ENCODE measurements around the gene DAP. TPM values are rescaled to one million over a fixed set of nuclear protein-coding genes. Genes with fewer than 3 reads are reported as not detected.

DAP gene
- total RNA-seq, 2 donors from 2014 or later, result 40.1 to 54.5 TPM

DNA sequence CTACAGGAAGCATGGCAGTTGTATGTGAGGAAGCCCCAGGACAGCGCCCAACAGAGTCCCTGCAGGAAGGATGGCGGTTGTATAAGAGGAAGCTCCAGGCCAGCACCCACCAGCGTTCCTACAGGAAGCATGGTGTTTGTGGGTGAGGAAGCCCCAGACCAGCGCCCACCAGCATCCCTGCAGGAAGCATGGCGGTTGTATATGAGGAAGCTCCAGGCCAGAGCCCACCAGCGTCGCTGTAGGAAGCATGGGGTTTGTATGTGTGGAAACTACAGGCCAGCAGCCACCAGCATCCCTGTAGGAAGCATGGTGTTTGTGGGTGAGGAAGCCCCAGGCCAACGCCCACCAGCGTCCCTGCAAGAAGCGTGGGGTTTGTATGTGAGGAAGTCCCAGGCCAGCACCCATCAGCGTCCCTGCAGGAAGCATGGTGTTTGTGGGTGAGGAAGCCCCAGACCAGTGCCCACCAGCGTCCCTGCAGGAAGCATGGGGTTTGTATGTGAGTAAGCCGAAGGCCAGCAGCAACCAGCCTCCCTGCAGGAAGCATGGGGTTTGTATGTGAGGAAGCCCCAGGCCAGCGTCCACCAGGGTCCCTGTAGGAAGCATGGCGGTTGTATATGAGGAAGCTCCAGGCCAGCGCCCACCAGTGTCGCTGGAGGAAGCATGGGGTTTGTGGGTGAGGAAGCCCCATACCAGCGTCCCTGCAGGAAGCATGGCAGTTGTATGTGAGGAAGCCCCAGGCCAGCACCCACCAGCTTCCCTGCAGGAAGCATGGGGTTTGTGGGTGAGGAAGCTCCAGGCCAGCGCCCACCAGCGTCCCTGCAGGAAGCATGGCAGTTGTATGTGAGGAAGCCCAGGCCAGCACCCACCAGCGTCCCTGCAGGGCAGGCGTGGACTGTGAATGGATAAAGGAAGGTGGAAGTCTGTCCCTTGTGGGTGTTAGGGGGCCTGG, 79.0 kb downstream of the DAP start:
- H3K9me3 ChIP-seq (ENCODE audit: control insufficient read depth, low read length, poor library complexity, severe bottlenecking), result no peaks in the 10 kb centered on the region
- Mint-ChIP-seq H3K27ac (no peak overlapping the region), H3K4me1 (no peaks in the 10 kb centered on the region), H3K27me3 (no peaks in the 10 kb centered on the region), H3K4me3 (no peak overlapping the region), H3K36me3 (ENCODE audit: low read depth) (peaks cover 3% of the 10 kb centered on the region)
- ATAC-seq, result no peak
- DNase-seq, result no peak

- peaks cover 3% of the 10 kb centered on the region for H3K36me3 Mint-ChIP-seq (ENCODE audit: low read depth)
- H3K4me1 Mint-ChIP-seq, result no peaks in the 10 kb centered on the region
- ATAC-seq (no peak), DNase-seq (no peak)
- no peak overlapping the region for H3K27ac Mint-ChIP-seq
- H3K4me3 Mint-ChIP-seq, result no peak overlapping the region
- H3K9me3 ChIP-seq (ENCODE audit: control insufficient read depth, low read length, poor library complexity, severe bottlenecking), result no peaks in the 10 kb centered on the region
- H3K27me3 Mint-ChIP-seq, result no peaks in the 10 kb centered on the region
Measured at GRCh38 chr5:10680876-10681481, 80.1 kb downstream of the DAP start.

DNA sequence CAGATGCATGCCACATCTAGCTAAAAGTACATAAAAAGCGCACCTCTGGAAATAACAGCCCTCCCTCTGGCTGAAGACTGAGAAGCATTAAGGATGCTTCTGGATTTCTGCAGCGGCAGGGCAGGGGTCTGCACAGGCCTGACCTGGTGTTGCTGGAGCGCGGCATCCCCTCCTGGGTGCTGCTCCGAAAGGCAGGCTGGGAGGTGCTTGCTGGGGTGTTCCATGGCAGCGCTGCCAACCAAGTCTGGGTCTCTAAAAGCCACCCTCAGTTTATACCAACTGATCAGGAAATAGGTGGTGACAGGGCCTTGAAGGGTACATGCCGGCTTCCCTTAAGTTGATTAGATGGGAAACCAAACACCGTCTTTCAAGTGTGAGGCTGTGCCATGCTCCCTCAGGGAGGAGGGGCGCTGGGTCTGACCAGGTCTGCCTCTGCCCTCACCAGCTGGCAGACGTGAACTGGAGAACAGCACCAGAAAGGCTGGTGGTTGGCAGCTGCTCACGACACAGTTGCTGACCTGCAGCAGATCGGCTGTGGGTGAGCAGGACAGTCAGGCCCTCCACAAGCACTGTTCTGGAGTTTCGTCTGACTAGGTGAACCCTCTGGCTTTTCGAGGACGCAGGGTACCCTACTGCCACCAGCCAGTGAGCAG, 81.6 kb downstream of the DAP start:
- Mint-ChIP-seq H3K36me3 (ENCODE audit: low read depth) (peaks cover 3% of the 10 kb centered on the region), H3K27ac (no peak overlapping the region), H3K4me1 (no peaks in the 10 kb centered on the region), H3K4me3 (no peak overlapping the region), H3K27me3 (no peaks in the 10 kb centered on the region)
- no peak for DNase-seq
- H3K9me3 ChIP-seq (ENCODE audit: control insufficient read depth, low read length, poor library complexity, severe bottlenecking), result no peaks in the 10 kb centered on the region
- no peak for ATAC-seq

DNA sequence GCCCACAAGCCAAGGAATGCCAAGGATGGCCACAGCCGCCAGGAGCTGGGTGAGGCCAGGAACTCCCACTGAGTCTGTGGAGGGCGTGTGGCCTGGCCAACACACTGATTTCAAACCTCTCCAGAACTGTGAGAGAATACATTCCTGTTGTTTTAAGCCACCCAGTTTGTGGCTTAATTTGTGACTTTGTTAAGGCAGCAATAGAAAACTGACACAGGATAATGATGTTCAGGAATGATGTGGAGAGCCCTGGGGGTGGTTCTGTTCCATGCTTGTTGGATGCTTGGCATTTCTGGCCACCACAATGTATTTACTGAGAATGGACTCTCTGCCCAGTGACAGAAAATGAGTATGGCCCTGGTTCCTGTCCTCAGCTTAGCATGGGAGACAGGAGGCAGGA, 82.8 kb downstream of the DAP start:
- no peak for ATAC-seq
- H3K27me3 Mint-ChIP-seq, result no peaks in the 10 kb centered on the region
- no peaks in the 10 kb centered on the region for H3K4me1 Mint-ChIP-seq
- H3K9me3 ChIP-seq (ENCODE audit: control insufficient read depth, low read length, poor library complexity, severe bottlenecking), result no peaks in the 10 kb centered on the region
- peaks cover 3% of the 10 kb centered on the region for H3K36me3 Mint-ChIP-seq (ENCODE audit: low read depth)
- H3K27ac Mint-ChIP-seq, result no peak overlapping the region
- no peak overlapping the region for H3K4me3 Mint-ChIP-seq
- no peak for DNase-seq

DNA sequence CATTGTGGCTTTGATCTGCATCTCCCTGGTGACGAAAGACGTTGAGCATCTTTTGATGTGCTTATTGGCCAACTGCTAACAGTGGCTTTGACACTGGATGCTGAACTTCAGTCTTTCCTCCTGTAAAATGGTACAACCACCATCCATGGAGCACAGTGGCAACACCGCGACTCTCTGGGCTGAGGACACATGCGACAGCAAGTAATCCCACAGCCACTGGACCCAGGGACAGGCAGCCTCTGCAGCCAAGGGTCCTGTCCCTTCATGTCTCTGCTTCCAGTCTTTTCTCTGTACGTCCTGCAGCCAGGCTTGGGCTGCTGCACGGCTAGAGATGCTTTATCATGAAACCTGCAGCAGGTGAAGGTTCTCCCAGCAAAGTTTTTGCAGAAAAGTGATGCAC, 83.5 kb downstream of the DAP start:
- H3K4me1 Mint-ChIP-seq, result no peaks in the 10 kb centered on the region
- H3K36me3 Mint-ChIP-seq (ENCODE audit: low read depth), result peaks cover 3% of the 10 kb centered on the region
- no peak overlapping the region for H3K27ac Mint-ChIP-seq
- no peak overlapping the region for H3K4me3 Mint-ChIP-seq
- ATAC-seq, result no peak
- no peaks in the 10 kb centered on the region for H3K9me3 ChIP-seq (ENCODE audit: control insufficient read depth, low read length, poor library complexity, severe bottlenecking)
- no peaks in the 10 kb centered on the region for H3K27me3 Mint-ChIP-seq
- no peak for DNase-seq

- Mint-ChIP-seq H3K4me1 (no peaks in the 10 kb centered on the region), H3K36me3 (ENCODE audit: low read depth) (peaks cover 3% of the 10 kb centered on the region), H3K4me3 (no peak overlapping the region), H3K27me3 (no peaks in the 10 kb centered on the region), H3K27ac (no peak overlapping the region)
- no peak for ATAC-seq
- DNase-seq, result no peak
- H3K9me3 ChIP-seq (ENCODE audit: control insufficient read depth, low read length, poor library complexity, severe bottlenecking), result no peaks in the 10 kb centered on the region
Measured at GRCh38 chr5:10676946-10677345, 84.1 kb downstream of the DAP start.

GRCh38 chr5:10676224-10676623, 84.8 kb downstream of the DAP start:
- H3K27me3 Mint-ChIP-seq, result no peaks in the 10 kb centered on the region
- H3K27ac Mint-ChIP-seq, result peak overlapping the region; percentile 0
- H3K36me3 Mint-ChIP-seq (ENCODE audit: low read depth), result peaks cover 3% of the 10 kb centered on the region
- no peak for ATAC-seq
- H3K4me3 Mint-ChIP-seq, result no peak overlapping the region
- H3K9me3 ChIP-seq (ENCODE audit: control insufficient read depth, low read length, poor library complexity, severe bottlenecking), result no peaks in the 10 kb centered on the region
- no peak for DNase-seq
- H3K4me1 Mint-ChIP-seq, result no peaks in the 10 kb centered on the region

GRCh38 chr5:10675177-10675700, 85.8 kb downstream of the DAP start:
- no peaks in the 10 kb centered on the region for H3K9me3 ChIP-seq (ENCODE audit: control insufficient read depth, low read length, poor library complexity, severe bottlenecking)
- Mint-ChIP-seq H3K27ac (no peak overlapping the region), H3K4me1 (no peaks in the 10 kb centered on the region), H3K27me3 (no peaks in the 10 kb centered on the region), H3K36me3 (ENCODE audit: low read depth) (peaks cover 3% of the 10 kb centered on the region), H3K4me3 (no peak overlapping the region)
- DNase-seq (no peak), ATAC-seq (no peak)

- Mint-ChIP-seq H3K27ac (no peak overlapping the region), H3K4me1 (no peaks in the 10 kb centered on the region), H3K27me3 (no peaks in the 10 kb centered on the region), H3K4me3 (no peak overlapping the region), H3K36me3 (ENCODE audit: low read depth) (peaks cover 3% of the 10 kb centered on the region)
- no peaks in the 10 kb centered on the region for H3K9me3 ChIP-seq (ENCODE audit: control insufficient read depth, low read length, poor library complexity, severe bottlenecking)
- ATAC-seq, result no peak
- no peak for DNase-seq
Measured at GRCh38 chr5:10674582-10674981, 86.5 kb downstream of the DAP start.

DNA sequence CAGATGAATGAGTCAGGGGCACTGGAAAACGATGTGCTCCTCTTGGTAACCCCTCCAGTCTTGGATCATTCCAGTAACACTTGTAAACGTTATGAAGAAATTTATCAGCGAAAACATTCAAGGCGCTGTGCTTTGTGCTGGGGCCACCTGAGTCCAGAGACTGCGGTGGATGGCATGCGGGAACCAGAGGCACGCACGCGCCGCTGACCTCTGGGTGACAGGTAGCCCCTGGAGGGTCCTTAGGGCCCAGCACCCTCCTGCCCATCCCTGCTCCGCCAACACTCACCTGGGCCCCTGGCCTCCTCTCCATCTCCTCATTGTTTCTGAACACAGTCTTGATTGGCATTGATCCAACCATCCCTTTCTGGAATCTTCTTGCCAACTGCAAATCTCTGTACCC, 86.9 kb downstream of the DAP start:
- no peak for ATAC-seq
- Mint-ChIP-seq H3K36me3 (ENCODE audit: low read depth) (peaks cover 3% of the 10 kb centered on the region), H3K27me3 (no peaks in the 10 kb centered on the region)

GRCh38 chr5:10673407-10673806, 87.6 kb downstream of the DAP start:
- H3K9me3 ChIP-seq (ENCODE audit: control insufficient read depth, low read length, poor library complexity, severe bottlenecking), result no peaks in the 10 kb centered on the region
- Mint-ChIP-seq H3K27me3 (no peaks in the 10 kb centered on the region), H3K36me3 (ENCODE audit: low read depth) (peaks cover 3% of the 10 kb centered on the region), H3K4me3 (no peak overlapping the region), H3K27ac (no peak overlapping the region), H3K4me1 (no peaks in the 10 kb centered on the region)
- DNase-seq (no peak), ATAC-seq (no peak)

More for the DNA sequence above, 86.9 kb downstream of the DAP start:
- no peaks in the 10 kb centered on the region for H3K4me1 Mint-ChIP-seq
- DNase-seq, result no peak
- H3K9me3 ChIP-seq (ENCODE audit: control insufficient read depth, low read length, poor library complexity, severe bottlenecking), result no peaks in the 10 kb centered on the region
- H3K4me3 Mint-ChIP-seq, result no peak overlapping the region
- H3K27ac Mint-ChIP-seq, result no peak overlapping the region

DNA sequence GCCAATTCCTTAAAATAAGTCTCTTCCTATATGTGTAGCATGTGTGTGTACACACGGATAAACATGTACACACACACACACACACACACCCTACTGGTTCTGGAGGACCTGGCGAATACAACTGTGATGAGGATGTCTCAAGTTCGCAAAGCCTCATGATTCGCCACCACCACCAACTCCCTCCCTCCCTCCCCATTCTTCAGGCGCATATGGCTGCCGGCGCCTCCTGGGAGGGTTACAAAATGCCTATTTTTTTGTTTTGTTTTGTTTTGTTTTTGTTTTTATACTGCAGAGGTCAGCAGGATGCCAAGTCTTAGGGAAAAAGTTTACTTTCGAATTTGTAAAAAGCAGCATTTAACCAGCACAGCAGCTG, 88.0 kb downstream of the DAP start:
- no peaks in the 10 kb centered on the region for H3K27me3 Mint-ChIP-seq
- no peaks in the 10 kb centered on the region for H3K9me3 ChIP-seq (ENCODE audit: control insufficient read depth, low read length, poor library complexity, severe bottlenecking)
- no peaks in the 10 kb centered on the region for H3K4me1 Mint-ChIP-seq
- no peak overlapping the region for H3K4me3 Mint-ChIP-seq
- ATAC-seq, result no peak
- H3K36me3 Mint-ChIP-seq (ENCODE audit: low read depth), result peaks cover 3% of the 10 kb centered on the region
- no peak overlapping the region for H3K27ac Mint-ChIP-seq
- no peak for DNase-seq
